HG03342 (cell line): ENCODE measurements around the gene KCTD15.
"Not testable (repeated sequence)": the region's sequence is repeated elsewhere in the genome, so short reads cannot be mapped to it uniquely, and the experiment has no call there.

Source experiments
- ATAC-seq: cut with Tn5 transposase; IDR thresholded peaks from one replicate; pipeline ENCODE4 v1.9.1; 2021; ENCODE audit warnings: mild to moderate bottlenecking, moderate library complexity; ENCODE audit not compliant: unreplicated experiment

Gene KCTD15

DNA sequence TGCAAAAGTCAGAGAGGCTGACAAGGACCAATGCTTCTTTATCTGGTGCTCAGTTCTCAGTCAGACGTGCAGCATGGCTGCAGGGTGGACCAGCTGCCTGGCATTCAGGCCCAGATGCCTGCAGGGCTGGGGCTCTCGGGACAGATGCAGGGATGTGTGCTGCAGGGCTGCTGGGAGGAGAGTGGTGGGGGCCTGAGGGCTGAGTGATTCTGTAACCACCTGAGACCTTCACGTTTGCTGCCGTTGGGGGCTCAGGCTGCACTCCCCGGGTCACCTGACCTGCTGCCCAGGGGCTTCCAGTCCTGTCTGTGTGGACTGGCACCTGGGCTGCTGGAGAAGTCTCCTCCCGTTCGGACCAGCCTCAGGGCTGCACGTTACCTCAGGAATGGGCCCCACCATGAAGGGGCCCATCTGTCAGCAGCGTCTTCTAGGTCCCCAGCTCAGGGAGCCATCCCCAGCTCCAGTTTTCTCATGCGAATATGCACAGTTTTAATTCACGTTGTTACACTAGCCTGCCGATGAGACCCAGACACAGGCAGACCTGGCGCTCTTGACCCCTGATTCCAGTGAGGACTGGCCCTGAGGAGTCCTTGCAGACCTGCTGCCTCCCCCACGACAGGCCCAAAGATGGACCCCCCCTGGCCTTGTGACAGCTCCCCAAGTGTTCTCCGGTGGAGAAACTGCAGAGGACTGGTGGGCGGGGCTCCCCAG is 16.9 kb downstream of the KCTD15 start:
- ATAC-seq = no peak

DNA sequence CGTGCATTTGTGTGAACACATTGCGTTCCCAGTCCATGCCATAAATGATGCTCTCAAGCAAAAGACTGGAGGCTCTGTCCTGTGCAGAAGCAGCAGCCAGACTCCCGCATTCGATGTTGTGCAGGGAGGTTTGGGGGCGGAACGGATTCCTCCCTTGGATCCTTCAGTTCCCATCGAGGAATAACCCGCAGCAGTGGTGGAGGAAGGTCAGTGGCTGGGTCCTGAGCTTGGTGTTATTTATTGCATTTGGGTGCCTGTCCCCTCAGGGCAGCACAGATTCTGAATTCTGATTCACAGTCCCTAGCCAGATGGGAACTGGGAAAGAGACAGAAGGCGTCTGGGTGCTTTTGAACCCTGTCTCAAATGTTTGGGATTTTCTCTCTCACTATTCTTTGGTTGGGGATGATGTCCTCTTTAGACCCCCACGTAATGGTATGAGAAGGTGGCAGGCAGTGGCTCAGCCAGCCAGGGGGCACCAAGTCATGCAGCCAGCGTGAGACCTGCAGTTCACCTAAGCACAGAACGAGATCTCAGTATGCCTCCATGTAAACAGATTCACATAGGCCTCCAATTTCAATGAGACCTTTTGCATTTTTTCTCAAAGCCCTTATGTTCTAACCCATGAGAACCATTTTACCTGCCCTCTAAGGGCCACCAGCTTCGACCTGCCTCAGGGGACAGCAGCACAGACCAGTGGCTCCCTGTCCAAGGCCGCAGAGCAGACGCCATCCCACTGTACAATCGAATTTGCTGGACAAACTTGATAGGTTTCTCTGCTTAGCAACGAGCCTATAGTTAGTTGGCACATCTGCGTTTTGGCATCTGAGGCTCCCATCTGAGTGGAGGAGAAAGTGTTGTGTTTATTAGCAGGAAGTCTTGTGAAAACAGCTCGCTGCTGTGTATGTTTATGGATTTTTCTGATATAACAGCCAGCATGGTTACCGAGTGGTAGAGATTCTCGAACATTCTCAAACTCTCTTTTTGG is 17.8 kb downstream of the KCTD15 start:
- ATAC-seq = no peak

DNA sequence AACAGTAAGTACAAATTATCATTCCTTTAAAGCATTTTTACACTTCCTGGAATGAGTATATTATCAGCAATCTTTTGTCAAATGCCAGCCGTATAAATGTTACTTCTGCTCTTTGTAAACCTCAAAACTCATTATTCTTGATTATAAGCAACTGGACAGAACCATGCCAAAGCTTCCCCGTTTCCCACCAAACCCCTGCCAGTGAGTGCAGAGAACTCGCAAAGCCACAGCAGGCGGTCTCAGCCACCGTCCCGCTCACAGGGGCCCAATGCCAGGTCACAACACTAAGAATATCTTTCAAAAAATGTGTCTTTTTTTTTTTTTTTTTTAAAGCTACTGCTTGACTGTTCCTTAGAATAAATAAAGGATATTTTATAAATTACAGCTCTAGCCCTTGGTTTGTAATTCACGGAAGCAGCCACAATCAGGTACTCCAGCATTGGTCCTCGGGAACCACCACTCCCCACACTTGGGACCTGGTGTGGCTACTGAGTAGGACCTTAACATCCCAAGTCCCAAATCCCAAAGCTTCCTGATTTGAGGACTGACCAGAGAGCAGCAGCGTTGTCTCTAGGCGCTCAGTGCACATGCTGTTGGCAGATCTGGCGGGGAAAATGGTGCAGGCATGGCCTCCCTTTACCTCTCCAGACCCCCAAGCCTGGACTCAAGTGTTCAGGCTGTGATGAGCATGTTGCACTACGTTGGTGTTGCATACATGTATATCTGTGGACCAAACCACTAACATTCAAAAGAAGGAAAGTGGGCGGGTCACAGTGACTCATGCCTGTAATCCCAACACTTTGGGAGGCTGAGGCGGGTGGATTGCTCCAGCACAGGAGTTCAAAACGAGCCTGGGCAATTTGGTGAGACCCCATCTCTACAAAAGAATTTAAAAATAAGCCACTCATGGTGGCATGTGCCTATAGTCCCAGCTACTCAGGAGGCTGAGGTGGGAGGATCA is 19.0 kb downstream of the KCTD15 start:
- no peak for ATAC-seq

DNA sequence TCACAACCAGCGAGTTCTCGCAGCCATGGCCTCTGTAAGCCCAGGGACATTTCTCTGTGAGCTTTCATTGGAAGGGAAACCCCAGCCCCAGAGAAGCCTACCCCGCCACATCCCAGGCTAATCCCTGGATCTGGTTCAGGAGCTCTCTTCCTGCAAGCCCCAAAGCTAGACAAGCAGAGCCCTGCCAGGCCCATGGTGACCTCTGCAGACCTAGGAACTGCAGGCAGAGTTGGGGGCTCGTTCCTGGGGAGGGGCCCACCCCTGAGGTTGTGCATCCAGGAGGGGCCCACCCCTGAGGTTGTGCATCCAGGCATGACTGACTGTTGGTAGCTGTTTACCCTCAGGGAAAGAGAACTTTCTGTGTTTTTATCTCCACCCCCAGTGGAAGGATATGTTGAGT is 21.7 kb downstream of the KCTD15 start:
- no peak for ATAC-seq

DNA sequence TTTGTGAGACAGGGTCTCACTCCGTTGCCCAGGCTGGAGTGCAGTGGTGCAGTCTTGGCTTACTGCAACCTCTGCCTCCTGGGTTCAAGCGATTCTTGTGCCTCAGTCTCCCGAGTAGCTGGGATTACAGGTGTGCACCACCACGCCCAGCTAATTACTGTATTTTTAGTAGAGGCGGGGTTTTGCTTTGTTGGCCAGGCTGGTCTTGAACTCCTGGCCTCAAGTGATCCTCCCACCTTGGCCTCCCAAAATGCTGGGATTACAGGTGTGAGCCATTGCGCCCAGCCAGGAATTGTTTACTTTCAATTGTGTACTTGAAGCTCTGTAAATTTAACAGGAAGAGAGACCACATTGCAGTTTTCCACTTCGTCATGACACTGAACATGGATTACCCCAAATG is 22.4 kb downstream of the KCTD15 start:
- ATAC-seq = not testable (repeated sequence)

DNA sequence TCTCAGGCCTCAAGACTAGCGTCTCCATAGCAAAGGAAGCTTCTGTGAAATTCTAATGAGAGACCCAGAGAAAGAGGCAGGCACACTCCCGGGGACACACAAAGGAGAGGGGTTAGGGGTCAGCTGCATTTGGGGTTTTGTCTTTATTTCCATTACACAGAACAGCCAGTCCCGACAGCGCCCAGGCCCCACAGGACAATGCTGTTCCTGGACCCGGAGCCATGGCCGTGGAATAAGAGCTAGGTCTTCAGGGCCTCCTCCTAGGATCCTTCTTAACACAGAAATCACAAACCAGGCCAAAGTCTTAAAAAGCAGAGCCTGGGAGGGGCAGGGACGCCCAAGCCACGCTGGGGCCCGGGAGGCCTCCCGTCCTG is 22.8 kb downstream of the KCTD15 start:
- ATAC-seq = no peak

DNA sequence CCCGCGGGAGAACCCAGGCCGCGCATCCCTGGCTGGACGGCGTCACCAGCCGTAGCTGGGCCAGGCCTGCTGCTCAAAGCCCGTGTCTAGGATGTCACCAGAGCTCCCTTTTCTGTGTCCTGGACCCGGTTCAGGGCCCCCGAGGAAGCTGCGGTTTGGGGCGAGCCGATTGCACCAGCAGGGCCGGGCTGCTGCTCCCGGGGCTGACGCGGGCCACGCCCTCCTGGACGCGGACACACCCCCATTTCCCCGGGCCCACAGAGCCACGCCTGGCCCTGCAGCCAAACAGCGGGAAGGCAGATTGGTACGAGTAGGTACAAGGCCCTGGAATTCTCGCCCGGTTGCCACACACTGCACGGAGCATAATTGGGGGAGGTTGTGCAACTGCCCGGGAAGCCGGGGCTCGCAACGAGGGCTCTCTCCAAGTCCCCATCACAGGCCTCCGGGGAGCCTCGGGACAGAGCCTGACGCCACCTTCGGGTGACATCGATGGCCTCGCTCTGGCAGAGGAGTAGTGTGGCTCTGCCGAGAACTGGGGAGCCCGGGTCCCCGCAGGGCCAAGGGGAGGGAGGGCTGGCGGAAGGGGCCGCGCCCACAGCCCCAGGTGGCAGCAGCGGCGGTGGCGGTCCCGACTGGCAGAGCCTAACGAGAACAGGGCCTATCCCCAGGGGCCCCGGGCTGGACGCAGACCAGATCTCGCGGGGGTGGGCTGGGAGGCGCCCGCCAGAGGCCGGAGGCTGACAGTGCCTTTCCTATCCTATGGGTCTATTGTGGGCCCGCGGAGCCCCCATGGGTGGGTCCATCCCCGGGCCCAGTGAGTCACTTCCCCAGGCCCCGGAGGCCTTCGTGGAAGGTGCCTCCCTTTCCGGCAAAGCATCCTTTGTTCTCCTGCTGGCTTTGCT is 23.5 kb downstream of the KCTD15 start:
- ATAC-seq = no peak

DNA sequence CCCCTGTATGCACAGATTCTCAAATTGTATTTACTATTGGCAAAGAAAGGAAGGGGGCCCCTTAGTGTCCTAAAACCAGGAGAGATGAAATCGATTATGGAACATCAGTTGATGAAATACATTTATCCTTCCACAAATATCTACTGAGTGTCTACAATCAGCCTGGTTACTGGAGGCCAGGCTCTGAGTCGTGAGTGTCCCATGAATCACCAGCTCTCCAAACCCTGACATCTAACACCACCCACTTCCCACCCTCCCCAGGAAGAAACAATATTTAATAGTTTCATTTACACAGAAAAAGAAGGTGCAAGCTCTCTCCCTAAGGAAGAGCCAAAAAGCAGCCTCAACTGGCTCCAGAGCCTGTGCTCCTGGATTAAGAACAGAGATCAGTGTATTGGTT is 25.2 kb downstream of the KCTD15 start:
- ATAC-seq = no peak

DNA sequence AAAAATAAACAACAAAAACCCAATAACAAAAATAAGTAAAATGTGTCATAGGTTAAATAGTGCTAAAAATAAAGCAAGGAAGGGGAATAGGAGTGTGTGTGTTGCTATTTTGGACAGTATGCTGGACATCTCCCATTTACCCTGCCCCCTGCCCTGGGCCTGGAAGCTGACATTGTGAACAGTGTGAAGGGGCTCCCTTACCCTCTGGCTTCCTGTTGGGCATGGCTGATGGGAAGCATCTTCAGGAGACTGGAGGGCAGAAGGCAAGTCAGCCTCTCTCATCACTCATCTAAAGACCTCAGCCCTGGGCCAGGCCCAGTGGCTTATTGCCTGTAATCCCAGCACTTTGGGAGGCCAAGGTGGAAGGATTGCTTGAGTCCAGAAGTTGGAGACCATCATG is 26.7 kb downstream of the KCTD15 start:
- no peak for ATAC-seq

DNA sequence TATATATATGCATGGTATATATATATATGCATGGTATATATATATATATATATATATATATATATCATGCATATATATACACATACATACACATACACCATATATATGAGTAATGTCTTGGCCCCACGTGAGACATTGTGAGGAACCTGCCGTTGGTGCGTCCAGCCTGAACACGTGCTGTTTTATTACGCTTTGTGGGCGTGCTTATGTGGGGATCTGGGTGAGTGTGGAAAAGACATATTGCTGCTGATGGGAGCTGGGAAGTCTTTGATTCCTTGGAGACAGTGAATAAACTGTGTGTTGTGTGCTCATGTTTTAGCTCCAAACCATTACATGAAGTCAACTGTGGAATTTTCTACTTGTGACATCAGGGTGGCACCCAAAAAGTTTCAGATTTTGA is 28.9 kb downstream of the KCTD15 start:
- ATAC-seq = no peak

DNA sequence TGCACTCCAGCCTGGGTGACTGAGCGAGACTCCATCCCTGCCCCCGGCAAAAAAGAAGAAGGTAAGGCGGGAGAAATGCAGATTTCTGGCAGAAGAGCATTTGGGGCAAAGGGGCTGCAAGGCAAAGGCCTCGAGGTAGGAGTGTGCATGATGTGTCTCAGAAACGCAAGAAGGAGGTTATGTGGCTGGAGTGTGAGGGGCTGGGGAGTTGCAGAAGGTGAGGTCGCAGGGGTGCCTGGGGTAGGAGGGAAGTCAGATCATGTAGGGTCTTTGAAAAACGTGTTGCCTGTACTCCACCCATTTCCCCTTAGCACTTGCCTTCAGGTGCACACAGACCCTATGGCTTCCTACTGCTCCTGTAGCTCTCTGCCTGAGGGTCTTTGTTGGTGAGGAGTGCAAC is 29.9 kb downstream of the KCTD15 start:
- no peak for ATAC-seq

DNA sequence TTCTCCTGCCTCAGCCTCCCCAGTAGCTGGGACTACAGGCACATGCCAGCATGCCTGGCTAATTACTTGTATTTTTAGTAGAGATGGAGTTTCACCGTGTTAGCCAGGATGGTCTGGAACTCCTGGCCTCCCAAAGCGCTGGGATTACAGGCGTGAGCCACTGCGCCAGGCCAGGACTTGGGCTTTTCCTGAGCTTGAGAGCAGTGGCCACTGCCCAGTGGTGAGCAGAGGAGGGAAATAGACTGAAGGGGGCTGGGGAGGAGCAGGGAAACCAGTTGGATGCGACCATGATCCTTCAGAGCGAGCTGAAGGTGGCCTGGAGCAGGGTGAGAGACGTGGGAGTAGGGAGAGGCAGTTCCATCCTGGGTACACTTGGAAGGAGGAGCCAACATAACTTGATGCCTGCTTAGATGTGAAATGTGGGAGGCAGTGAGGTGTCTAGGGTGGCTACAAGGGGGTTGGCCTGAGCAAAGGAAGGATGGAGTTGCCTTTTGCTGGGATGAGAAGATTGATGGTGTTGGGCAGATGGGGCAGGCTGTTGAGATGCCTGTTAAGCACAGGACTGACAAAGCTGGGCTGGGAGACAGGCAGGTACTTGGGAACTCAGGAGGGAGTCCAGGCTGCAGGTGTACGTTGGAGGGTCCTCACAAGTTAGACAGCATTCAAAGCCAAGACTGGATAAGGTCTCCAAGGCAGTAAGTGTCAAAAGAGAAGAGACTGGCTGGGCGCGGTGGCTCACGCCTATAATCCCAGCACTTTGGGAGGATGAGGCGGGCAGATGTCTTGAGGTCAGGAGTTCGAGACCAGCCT is 31.8 kb downstream of the KCTD15 start:
- no peak for ATAC-seq

DNA sequence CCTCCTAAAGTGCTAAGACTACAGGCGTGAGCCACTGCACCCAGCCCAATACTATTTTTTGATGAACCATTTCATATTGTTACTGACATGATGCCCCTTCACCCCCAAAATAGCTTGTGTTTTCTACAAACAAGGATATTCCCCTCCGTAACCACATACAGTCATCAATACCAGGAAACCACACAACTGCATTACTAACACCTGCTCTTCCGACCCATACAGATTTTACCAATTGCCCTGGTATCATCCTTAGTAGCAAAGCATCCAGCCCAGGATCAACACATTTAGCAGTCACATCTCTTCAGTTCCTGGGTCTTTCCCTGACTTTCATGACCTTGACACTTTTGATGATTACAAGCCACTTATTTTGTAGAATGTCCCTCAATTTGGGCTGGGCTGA is 33.6 kb downstream of the KCTD15 start:
- no peak for ATAC-seq

DNA sequence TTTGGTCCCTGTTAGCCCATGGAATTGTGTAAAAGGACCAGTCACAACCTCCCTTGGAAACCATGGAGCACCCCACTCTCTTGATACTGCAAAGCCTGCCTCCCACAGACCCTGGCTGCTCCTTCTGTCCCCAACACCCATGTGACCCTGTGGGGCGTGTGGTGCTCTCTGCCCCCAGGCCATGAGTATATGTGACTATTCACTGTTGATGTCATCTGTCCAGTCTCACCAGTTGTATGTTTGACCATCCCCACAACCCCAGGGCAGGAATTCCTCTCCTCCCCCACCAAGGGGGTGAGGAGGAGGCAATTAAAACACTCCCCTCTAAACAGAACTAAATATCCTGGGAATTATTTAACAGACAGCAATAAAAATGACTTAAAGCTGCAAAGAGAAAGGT is 35.2 kb downstream of the KCTD15 start:
- ATAC-seq = no peak

DNA sequence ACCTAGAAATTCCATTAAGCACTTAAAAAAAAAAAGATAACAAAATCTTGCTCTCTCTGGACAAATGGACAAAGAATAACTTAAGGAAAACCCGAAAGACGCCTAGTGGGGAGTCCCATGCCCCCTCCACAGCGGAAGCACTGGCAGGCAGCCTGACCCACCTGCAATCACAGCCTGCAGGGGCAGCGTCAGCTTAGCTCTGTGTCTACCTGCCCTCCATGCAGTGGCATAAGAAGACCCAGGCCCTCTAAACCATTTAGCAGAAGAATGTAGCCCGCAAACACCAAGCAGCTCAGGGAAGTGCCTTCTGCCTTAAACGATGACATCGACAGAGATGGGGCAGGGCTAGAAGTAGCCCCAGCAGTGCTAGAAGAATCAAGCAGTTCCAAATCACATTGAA is 36.0 kb downstream of the KCTD15 start:
- no peak for ATAC-seq

DNA sequence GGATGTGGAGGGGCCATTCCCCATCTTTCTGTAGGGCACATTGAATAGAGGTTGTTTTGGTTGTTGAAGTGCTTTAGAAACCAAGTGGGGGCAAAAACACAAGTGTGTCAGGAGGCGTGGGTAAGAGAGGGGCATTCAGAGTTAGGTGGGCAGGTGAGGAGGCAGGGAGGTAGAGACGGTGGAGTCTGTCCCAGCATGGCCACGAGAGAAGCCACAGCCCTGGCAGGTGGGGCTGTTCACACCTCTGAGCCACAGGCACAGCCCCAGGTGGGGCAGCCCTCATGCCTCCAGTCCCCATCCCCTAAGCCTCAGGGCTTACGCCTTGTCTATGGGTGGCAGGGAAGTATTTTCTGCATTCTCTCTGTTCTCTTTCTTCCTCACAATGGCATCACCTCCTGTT is 43.7 kb downstream of the KCTD15 start:
- no peak for ATAC-seq

DNA sequence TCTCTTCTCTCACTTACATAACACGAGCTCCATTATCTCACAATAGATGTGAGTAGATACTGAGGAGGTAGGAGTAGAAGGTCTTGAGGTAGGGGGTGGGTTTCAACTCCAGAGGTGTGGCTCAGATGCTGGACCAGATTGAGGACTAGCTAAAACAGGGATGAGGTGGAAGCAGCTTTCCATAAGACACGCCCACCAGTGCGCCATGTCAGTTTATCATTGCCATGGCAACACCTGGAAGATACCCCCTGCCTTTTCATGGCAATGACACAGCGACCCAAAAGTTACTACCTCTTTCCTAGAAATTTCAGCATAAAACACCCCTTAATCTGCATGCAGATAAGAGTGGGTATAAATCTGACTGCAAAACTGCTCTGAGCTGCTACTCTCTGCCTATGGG is 44.1 kb downstream of the KCTD15 start:
- ATAC-seq = no peak

DNA sequence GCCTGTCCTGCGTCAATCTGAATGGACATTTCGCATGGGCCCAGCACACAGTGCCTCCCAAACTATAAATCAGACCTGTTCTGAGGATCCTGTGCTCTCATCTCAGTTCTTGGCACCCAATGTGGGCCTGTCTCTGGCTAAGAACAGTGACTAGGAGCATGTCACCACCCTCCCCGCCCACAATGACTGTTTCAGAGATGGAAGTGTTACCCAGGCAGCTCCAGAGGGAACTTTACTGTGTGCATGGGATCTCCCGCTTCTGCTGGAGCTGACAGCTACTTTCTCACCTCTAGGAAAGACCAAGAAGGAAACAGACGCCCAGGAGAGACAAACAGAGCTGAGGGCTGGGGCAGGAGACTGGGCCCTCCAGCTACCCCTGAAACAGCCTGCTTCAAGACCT is 45.0 kb downstream of the KCTD15 start:
- no peak for ATAC-seq

DNA sequence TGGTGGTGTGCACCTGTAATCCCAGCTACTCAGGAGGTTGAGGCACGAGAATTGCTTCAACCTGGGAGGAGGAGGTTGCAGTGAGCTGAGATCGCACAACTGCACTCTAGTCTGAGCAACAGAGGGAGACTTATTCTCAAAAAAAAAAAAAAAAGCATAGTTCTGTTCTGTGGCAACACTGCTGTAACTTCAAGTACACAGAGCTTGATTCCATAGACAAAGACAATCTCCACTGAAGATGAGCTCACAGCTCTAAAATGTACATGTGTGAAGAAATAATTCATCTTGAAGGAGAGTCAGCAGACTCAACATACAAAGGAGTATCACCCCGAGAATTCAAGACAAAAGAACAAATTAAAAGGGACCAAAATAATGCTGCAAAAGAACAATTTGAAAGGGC is 47.8 kb downstream of the KCTD15 start:
- ATAC-seq = no peak
